Measurements from ENCODE around the gene UBE2L3. TPM values are rescaled to one million over a fixed set of nuclear protein-coding genes. Genes with fewer than 3 reads are reported as not detected.

UBE2L3 gene
- total and polyA plus RNA-seq, 2 of the 13 experiments (the other 11 are each of a cell fraction or from before 2014, with no cell fraction given) = 30.2 to 58.1 TPM

DNA sequence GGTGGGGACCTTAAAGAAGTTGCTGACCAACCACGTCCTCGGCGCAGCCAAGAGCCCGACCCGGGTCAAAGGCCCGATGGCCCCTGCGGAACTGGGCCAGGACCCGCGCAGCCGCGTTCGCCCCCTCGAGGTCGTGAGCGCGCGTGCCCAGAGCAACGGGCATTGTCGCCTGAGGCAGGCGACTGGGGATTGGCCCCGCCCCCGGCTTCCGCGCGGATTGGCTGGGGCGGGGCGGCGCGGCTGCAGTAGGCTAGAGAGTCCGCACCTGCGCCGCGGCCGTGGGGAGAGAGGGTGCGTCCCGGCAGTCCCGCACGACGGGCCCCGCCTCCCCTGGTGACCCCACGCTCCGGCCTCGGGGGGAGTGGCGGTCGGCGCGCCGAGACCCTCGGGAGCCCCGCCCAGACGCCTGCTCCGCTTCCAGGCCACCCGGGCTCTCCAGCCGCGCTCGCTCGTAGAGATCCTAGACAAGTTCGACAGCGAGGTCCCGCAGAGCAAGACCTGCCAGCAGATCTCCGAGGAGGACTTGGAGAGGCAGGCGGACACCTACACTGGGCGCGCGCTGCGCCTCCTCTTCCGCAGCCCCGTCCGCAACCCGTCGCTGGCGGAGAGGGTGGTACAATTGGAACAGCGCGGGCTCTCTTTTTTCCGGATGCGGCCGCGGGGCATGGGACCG, 90.0 kb downstream of the UBE2L3 start (continued):
- TF ChIP-seq, protein P1, sequence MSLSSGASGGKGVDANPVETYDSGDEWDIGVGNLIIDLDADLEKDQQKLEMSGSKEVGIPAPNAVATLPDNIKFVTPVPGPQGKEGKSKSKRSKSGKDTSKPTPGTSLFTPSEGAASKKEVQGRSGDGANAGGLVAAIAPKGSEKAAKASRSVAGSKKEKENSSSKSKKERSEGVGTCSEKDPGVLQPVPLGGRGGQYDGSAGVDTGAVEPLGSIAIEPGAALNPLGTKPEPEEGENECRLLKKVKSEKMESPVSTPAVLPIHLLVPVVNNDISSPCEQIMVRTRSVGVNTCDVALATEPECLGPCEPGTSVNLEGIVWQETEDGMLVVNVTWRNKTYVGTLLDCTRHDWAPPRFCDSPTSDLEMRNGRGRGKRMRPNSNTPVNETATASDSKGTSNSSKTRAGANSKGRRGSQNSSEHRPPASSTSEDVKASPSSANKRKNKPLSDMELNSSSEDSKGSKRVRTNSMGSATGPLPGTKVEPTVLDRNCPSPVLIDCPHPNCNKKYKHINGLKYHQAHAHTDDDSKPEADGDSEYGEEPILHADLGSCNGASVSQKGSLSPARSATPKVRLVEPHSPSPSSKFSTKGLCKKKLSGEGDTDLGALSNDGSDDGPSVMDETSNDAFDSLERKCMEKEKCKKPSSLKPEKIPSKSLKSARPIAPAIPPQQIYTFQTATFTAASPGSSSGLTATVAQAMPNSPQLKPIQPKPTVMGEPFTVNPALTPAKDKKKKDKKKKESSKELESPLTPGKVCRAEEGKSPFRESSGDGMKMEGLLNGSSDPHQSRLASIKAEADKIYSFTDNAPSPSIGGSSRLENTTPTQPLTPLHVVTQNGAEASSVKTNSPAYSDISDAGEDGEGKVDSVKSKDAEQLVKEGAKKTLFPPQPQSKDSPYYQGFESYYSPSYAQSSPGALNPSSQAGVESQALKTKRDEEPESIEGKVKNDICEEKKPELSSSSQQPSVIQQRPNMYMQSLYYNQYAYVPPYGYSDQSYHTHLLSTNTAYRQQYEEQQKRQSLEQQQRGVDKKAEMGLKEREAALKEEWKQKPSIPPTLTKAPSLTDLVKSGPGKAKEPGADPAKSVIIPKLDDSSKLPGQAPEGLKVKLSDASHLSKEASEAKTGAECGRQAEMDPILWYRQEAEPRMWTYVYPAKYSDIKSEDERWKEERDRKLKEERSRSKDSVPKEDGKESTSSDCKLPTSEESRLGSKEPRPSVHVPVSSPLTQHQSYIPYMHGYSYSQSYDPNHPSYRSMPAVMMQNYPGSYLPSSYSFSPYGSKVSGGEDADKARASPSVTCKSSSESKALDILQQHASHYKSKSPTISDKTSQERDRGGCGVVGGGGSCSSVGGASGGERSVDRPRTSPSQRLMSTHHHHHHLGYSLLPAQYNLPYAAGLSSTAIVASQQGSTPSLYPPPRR (CRISPR knock-in tag; IDR thresholded peaks at IDR 0.05; ENCODE audit: borderline replicate concordance) = peak; percentile 37; the same call in 1 of the 2 replicates
- TF ChIP-seq GFI1 (CRISPR knock-in tag; IDR thresholded peaks at IDR 0.05; ENCODE audit: borderline replicate concordance) = peak; percentile 58
- TF ChIP-seq, protein P2, sequence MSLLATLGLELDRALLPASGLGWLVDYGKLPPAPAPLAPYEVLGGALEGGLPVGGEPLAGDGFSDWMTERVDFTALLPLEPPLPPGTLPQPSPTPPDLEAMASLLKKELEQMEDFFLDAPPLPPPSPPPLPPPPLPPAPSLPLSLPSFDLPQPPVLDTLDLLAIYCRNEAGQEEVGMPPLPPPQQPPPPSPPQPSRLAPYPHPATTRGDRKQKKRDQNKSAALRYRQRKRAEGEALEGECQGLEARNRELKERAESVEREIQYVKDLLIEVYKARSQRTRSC (CRISPR knock-in tag; IDR thresholded peaks at IDR 0.05; ENCODE audit: low read depth) = no peak
- peak; percentile 32 to 82; a peak in 2 of 4 replicates for TF ChIP-seq POLR2A (IDR thresholded peaks at IDR 0.05; ENCODE audit: insufficient read depth in 1 of 2, low read depth in 2 of 2, low read length in 2 of 2)
- TF ChIP-seq AKAP8 (CRISPR knock-in tag; IDR thresholded peaks at IDR 0.05) = peak; percentile 95
- TF ChIP-seq EP300 (IDR thresholded peaks at IDR 0.05; ENCODE audit: low read depth in 2 of 2, low read length in 2 of 2) = no peak
- TF ChIP-seq EP300 (CRISPR knock-in tag; IDR thresholded peaks at IDR 0.05; ENCODE audit: borderline replicate concordance) = 0 out of 2 replicates have a peak, but pooled peaks have one; percentile 10
- TF ChIP-seq ZNF337 (CRISPR knock-in tag; IDR thresholded peaks at IDR 0.05; ENCODE audit: borderline replicate concordance, low read depth) = no peak
- no peak for TF ChIP-seq RBM39 (IDR thresholded peaks at IDR 0.05; ENCODE audit: low read depth, low read length, poor library complexity, severe bottlenecking)
- TF ChIP-seq, protein P3, sequence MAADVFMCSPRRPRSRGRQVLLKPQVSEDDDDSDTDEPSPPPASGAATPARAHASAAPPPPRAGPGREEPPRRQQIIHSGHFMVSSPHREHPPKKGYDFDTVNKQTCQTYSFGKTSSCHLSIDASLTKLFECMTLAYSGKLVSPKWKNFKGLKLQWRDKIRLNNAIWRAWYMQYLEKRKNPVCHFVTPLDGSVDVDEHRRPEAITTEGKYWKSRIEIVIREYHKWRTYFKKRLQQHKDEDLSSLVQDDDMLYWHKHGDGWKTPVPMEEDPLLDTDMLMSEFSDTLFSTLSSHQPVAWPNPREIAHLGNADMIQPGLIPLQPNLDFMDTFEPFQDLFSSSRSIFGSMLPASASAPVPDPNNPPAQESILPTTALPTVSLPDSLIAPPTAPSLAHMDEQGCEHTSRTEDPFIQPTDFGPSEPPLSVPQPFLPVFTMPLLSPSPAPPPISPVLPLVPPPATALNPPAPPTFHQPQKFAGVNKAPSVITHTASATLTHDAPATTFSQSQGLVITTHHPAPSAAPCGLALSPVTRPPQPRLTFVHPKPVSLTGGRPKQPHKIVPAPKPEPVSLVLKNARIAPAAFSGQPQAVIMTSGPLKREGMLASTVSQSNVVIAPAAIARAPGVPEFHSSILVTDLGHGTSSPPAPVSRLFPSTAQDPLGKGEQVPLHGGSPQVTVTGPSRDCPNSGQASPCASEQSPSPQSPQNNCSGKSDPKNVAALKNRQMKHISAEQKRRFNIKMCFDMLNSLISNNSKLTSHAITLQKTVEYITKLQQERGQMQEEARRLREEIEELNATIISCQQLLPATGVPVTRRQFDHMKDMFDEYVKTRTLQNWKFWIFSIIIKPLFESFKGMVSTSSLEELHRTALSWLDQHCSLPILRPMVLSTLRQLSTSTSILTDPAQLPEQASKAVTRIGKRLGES (CRISPR knock-in tag; IDR thresholded peaks at IDR 0.05; ENCODE audit: borderline replicate concordance) = no peak
- peak; percentile 89 for TF ChIP-seq ZSCAN31 (CRISPR knock-in tag; IDR thresholded peaks at IDR 0.05; ENCODE audit: low read depth)
- no peak for TF ChIP-seq ZNF546 (CRISPR knock-in tag; conservative IDR thresholded peaks at IDR 0.05)
- TF ChIP-seq ZNF780A (CRISPR knock-in tag; IDR thresholded peaks at IDR 0.05) = no peak
- no peak for TF ChIP-seq ZNF282 (IDR thresholded peaks at IDR 0.05; ENCODE audit: partially characterized antibody)
- TF ChIP-seq, protein P4, sequence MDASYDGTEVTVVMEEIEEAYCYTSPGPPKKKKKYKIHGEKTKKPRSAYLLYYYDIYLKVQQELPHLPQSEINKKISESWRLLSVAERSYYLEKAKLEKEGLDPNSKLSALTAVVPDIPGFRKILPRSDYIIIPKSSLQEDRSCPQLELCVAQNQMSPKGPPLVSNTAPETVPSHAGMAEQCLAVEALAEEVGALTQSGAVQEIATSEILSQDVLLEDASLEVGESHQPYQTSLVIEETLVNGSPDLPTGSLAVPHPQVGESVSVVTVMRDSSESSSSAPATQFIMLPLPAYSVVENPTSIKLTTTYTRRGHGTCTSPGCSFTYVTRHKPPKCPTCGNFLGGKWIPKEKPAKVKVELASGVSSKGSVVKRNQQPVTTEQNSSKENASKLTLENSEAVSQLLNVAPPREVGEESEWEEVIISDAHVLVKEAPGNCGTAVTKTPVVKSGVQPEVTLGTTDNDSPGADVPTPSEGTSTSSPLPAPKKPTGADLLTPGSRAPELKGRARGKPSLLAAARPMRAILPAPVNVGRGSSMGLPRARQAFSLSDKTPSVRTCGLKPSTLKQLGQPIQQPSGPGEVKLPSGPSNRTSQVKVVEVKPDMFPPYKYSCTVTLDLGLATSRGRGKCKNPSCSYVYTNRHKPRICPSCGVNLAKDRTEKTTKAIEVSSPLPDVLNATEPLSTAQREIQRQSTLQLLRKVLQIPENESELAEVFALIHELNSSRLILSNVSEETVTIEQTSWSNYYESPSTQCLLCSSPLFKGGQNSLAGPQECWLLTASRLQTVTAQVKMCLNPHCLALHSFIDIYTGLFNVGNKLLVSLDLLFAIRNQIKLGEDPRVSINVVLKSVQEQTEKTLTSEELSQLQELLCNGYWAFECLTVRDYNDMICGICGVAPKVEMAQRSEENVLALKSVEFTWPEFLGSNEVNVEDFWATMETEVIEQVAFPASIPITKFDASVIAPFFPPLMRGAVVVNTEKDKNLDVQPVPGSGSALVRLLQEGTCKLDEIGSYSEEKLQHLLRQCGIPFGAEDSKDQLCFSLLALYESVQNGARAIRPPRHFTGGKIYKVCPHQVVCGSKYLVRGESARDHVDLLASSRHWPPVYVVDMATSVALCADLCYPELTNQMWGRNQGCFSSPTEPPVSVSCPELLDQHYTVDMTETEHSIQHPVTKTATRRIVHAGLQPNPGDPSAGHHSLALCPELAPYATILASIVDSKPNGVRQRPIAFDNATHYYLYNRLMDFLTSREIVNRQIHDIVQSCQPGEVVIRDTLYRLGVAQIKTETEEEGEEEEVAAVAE (CRISPR knock-in tag; IDR thresholded peaks at IDR 0.05; ENCODE audit: borderline replicate concordance) = no peak
